LHCN-M2 (cell line): ENCODE results near the gene PLPP4. TPM values are rescaled to one million over a fixed set of nuclear protein-coding genes. Genes with fewer than 3 reads are reported as not detected.

ENCODE experiments used
- DNase-seq: peaks from one replicate; pipeline ENCODE4 v3.0.0-alpha.2; 2012; ENCODE audit warnings: low read depth
- total RNA-seq: library from RNA; depleted of rRNA; stranded (reverse); fragments of >200 nt; gene quantifications from 2 replicates; pipeline ENCODE4 v1.2.3, GENCODE V29; 2014

PLPP4 gene
- total RNA-seq, 1 experiment from 2014 or later = 0.46 TPM

- DNase-seq = no peak
These were observed 843 bp upstream of the PLPP4 start for GRCh38 chr10:120456143-120456625.

- DNase-seq = no peak
These were observed 575 bp downstream of the PLPP4 start for GRCh38 chr10:120457431-120458172.

- DNase-seq = no peak
These were observed 1.4 kb downstream of the PLPP4 start for GRCh38 chr10:120458432-120458831.

- DNase-seq = no peak
These were observed 2.2 kb downstream of the PLPP4 start for GRCh38 chr10:120459185-120459584.

- no peak for DNase-seq
These were observed 3.2 kb downstream of the PLPP4 start for GRCh38 chr10:120460186-120460585.

- peak; percentile 83 for DNase-seq
These were observed 3.7 kb downstream of the PLPP4 start for GRCh38 chr10:120460776-120461175.

- no peak for DNase-seq
These were observed 5.1 kb downstream of the PLPP4 start for GRCh38 chr10:120462018-120462682.

GRCh38 chr10:120465138-120465537 lies 8.1 kb downstream of the PLPP4 start:
- no peak for DNase-seq

- no peak for DNase-seq
These were observed 9.0 kb downstream of the PLPP4 start for GRCh38 chr10:120466006-120466405.

- no peak for DNase-seq
These were observed 16.6 kb downstream of the PLPP4 start for GRCh38 chr10:120473593-120473992.

- no peak for DNase-seq
These were observed 17.9 kb downstream of the PLPP4 start for GRCh38 chr10:120474956-120475355.

GRCh38 chr10:120475844-120476791 lies 19.1 kb downstream of the PLPP4 start:
- DNase-seq = no peak

- DNase-seq = no peak
These were observed 20.2 kb downstream of the PLPP4 start for GRCh38 chr10:120477021-120477742.

GRCh38 chr10:120477743-120478141 lies 20.7 kb downstream of the PLPP4 start:
- no peak for DNase-seq

GRCh38 chr10:120478386-120478785 lies 21.4 kb downstream of the PLPP4 start:
- DNase-seq = no peak

GRCh38 chr10:120479506-120479905 lies 22.5 kb downstream of the PLPP4 start:
- DNase-seq = no peak

- no peak for DNase-seq
These were observed 23.1 kb downstream of the PLPP4 start for GRCh38 chr10:120480065-120480600.

- no peak for DNase-seq
These were observed 23.8 kb downstream of the PLPP4 start for GRCh38 chr10:120480848-120481247.

GRCh38 chr10:120483006-120483405 lies 26.0 kb downstream of the PLPP4 start:
- DNase-seq = no peak

- DNase-seq = no peak
These were observed 26.7 kb downstream of the PLPP4 start for GRCh38 chr10:120483651-120484301.
